ENCODE data around the gene ATG7. TPM values are rescaled to one million over a fixed set of nuclear protein-coding genes. Genes with fewer than 3 reads are reported as not detected.

ATG7 gene
- total and polyA plus RNA-seq, 5 donors from 2014 or later = 13.4 to 42.2 (median 15.3) TPM

GRCh38 chr3:11447584-11448200 is 175.5 kb downstream of the ATG7 start:
- Histone ChIP-seq H3K36me3 (ENCODE audit: control insufficient read depth, insufficient read depth, low read length) (peaks cover 5% of the 10 kb centered on the region), H3K27ac (ENCODE audit: insufficient read depth, low read length, poor library complexity, severe bottlenecking) (no peak overlapping the region), H3K9me3 (ENCODE audit: control insufficient read depth in 2 of 2, low read length in 2 of 2) (no peaks in the 10 kb centered on the region), H3K27me3 (ENCODE audit: control insufficient read depth, insufficient read depth, low read length) (no peaks in the 10 kb centered on the region), H3K4me1 (ENCODE audit: control insufficient read depth, insufficient read depth, low read length, poor library complexity, severe bottlenecking) (no peaks in the 10 kb centered on the region), H3K4me3 (ENCODE audit: low read depth, low read length) (no peak overlapping the region)
- Mint-ChIP-seq H3K36me3 (peaks cover 52% of the 10 kb centered on the region), H3K4me1 (peaks cover 0 to 5% (median 1%) of the 10 kb centered on the region in 4 donors), H3K9me3 (peaks cover 0 to 4% (median 0%) of the 10 kb centered on the region in 7 donors), H3K4me3 (no peak overlapping the region), H3K27me3 (no peaks in the 10 kb centered on the region), H3K27ac (peak overlapping the region in 1 of 3 donors; percentile 84)
- DNase-seq (no peak), ATAC-seq (ENCODE audit: low read depth in 2 of 2) (no peak)

DNA sequence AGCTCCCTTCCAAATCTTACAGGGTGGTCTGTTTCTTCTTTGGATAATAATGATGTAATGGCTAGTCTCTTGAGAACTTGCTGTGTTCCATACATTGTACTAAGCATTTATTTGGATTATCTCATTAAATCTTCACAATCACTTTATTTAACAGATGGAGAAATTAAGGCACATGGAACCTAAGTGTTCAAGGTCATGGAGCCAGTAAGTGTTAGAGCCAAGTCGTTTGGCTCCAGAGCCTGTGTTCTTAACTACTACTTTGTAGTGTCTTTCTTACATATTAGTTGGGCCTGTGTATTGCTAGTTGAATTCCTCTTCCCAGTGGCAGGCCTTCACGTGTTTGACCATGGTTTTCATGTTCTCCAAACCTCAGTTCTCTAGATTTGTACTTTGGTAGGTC is 177.8 kb downstream of the ATG7 start:
- no peak for DNase-seq
- peaks cover 0 to 3% (median under 1%) of the 10 kb centered on the region in 4 donors for H3K4me1 Mint-ChIP-seq
- H3K27ac Mint-ChIP-seq = no peak overlapping the region
- H3K9me3 ChIP-seq (ENCODE audit: control insufficient read depth in 2 of 2, low read length in 2 of 2) = no peaks in the 10 kb centered on the region
- H3K36me3 Mint-ChIP-seq = peaks cover 34% of the 10 kb centered on the region
- ATAC-seq (ENCODE audit: low read depth in 2 of 2) = no peak
- H3K4me3 Mint-ChIP-seq = no peak overlapping the region
- H3K27me3 Mint-ChIP-seq = no peaks in the 10 kb centered on the region
- H3K4me3 ChIP-seq (ENCODE audit: low read depth, low read length) = no peak overlapping the region
- no peak overlapping the region for H3K27ac ChIP-seq (ENCODE audit: insufficient read depth, low read length, poor library complexity, severe bottlenecking)
- H3K36me3 ChIP-seq (ENCODE audit: control insufficient read depth, insufficient read depth, low read length) = peaks cover 2% of the 10 kb centered on the region
- H3K9me3 Mint-ChIP-seq = peaks cover 0 to 2% (median 0%) of the 10 kb centered on the region in 7 donors
- no peaks in the 10 kb centered on the region for H3K4me1 ChIP-seq (ENCODE audit: control insufficient read depth, insufficient read depth, low read length, poor library complexity, severe bottlenecking)
- H3K27me3 ChIP-seq (ENCODE audit: control insufficient read depth, insufficient read depth, low read length) = no peaks in the 10 kb centered on the region

DNA sequence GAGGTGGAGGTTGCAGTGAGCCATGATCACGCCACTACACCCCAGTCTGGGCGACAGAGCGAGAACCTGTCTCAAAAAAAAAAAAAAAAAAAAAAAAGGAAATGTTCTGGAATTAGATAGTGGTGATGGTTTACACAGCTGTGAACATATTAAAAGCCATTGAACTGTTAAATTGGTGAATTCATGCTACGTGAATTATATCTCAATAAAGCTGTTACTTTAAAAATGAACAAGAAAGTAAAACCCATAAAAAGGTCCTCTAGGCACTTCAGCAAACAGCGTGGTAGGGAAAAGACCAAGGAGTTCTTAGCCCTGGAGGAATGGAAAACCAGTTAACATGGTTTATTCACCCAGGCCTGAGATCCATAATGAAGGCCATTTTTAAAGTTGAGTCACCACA is 180.1 kb downstream of the ATG7 start:
- Mint-ChIP-seq H3K4me3 (no peak overlapping the region), H3K27me3 (no peaks in the 10 kb centered on the region), H3K4me1 (peaks cover 0 to 3% (median under 1%) of the 10 kb centered on the region in 4 donors), H3K9me3 (peaks cover 0 to 2% (median 0%) of the 10 kb centered on the region in 7 donors), H3K27ac (no peak overlapping the region), H3K36me3 (peaks cover 20% of the 10 kb centered on the region)
- no peak for DNase-seq
- no peaks in the 10 kb centered on the region for H3K36me3 ChIP-seq (ENCODE audit: control insufficient read depth, insufficient read depth, low read length)
- no peak overlapping the region for H3K4me3 ChIP-seq (ENCODE audit: low read depth, low read length)
- H3K27me3 ChIP-seq (ENCODE audit: control insufficient read depth, insufficient read depth, low read length) = no peaks in the 10 kb centered on the region
- no peak overlapping the region for H3K27ac ChIP-seq (ENCODE audit: insufficient read depth, low read length, poor library complexity, severe bottlenecking)
- H3K9me3 ChIP-seq (ENCODE audit: control insufficient read depth in 2 of 2, low read length in 2 of 2) = no peaks in the 10 kb centered on the region
- ATAC-seq (ENCODE audit: low read depth in 2 of 2) = no peak
- H3K4me1 ChIP-seq (ENCODE audit: control insufficient read depth, insufficient read depth, low read length, poor library complexity, severe bottlenecking) = no peaks in the 10 kb centered on the region

DNA sequence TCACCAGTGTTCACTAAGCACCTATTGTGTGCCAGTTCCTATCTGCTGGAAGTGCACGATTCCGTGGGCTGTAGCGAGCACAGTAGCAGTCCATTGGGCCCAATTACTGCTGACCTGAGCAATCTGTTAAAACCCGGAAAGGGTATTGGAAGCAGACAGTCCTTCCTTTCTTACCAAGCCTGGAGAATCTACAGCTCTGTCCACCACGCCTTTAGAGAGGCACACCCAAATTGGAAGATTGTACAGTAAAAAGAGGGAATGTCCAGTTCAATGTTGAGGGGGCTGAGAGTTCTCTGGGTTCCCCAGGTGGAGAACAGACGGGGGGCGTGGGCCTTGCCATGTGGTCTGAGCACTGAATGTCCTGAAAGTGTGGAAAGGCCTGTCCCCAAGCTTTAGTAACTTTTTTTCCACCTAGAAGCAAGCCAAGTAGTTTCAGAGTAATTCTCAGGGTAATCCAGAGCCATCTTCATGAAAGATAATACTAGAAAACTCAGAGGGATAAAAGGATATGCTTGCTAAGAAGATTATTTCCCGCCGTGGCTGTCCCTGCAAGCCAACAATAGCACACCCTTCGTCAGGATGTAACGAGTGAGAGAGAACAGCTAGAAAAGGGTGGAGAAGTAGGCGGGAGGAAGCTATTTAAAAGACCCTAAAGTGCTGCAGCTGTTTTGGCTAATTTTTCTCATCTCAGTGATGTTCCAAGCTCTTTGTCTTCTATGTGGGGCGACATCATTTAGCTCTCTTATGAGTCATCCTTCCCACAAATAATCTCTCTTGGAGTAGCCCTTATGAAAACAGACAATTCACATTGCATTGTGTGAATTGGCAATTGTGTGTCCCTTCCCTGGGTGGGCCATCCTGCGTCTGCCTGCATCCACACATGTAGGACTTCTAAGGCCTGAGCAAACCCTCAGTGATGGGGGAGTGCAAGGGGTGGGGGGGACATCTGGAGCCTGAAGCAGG is 181.0 kb downstream of the ATG7 start:
- ATAC-seq (ENCODE audit: low read depth in 2 of 2) = no peak
- DNase-seq = no peak
- peaks cover 17% of the 10 kb centered on the region for H3K36me3 Mint-ChIP-seq
- H3K9me3 ChIP-seq (ENCODE audit: control insufficient read depth in 2 of 2, low read length in 2 of 2) = no peaks in the 10 kb centered on the region
- H3K27ac Mint-ChIP-seq = no peak overlapping the region
- H3K4me3 ChIP-seq (ENCODE audit: low read depth, low read length) = no peak overlapping the region
- no peaks in the 10 kb centered on the region for H3K27me3 Mint-ChIP-seq
- H3K4me1 ChIP-seq (ENCODE audit: control insufficient read depth, insufficient read depth, low read length, poor library complexity, severe bottlenecking) = no peaks in the 10 kb centered on the region
- H3K4me1 Mint-ChIP-seq = peaks cover 0 to 3% (median under 1%) of the 10 kb centered on the region in 4 donors
- no peaks in the 10 kb centered on the region for H3K27me3 ChIP-seq (ENCODE audit: control insufficient read depth, insufficient read depth, low read length)
- peaks cover 0 to 2% (median 0%) of the 10 kb centered on the region in 7 donors for H3K9me3 Mint-ChIP-seq
- no peak overlapping the region for H3K4me3 Mint-ChIP-seq
- H3K27ac ChIP-seq (ENCODE audit: insufficient read depth, low read length, poor library complexity, severe bottlenecking) = no peak overlapping the region
- H3K36me3 ChIP-seq (ENCODE audit: control insufficient read depth, insufficient read depth, low read length) = no peaks in the 10 kb centered on the region

- H3K27ac ChIP-seq (ENCODE audit: insufficient read depth, low read length, poor library complexity, severe bottlenecking) = no peak overlapping the region
Measured at GRCh38 chr3:11455956-11456355, 183.8 kb downstream of the ATG7 start.

GRCh38 chr3:11457135-11457534 is 184.9 kb downstream of the ATG7 start:
- Mint-ChIP-seq H3K27ac (no peak overlapping the region), H3K36me3 (peaks cover 5% of the 10 kb centered on the region), H3K27me3 (no peaks in the 10 kb centered on the region), H3K4me1 (peaks cover 0 to 3% (median under 1%) of the 10 kb centered on the region in 4 donors), H3K9me3 (no peaks in the 10 kb centered on the region), H3K4me3 (no peak overlapping the region)
- no peak for ATAC-seq (ENCODE audit: low read depth in 2 of 2)
- H3K27me3 ChIP-seq (ENCODE audit: control insufficient read depth, insufficient read depth, low read length) = no peaks in the 10 kb centered on the region
- no peak overlapping the region for H3K4me3 ChIP-seq (ENCODE audit: low read depth, low read length)
- H3K36me3 ChIP-seq (ENCODE audit: control insufficient read depth, insufficient read depth, low read length) = no peaks in the 10 kb centered on the region
- H3K27ac ChIP-seq (ENCODE audit: insufficient read depth, low read length, poor library complexity, severe bottlenecking) = no peak overlapping the region
- DNase-seq = no peak
- no peaks in the 10 kb centered on the region for H3K4me1 ChIP-seq (ENCODE audit: control insufficient read depth, insufficient read depth, low read length, poor library complexity, severe bottlenecking)
- no peaks in the 10 kb centered on the region for H3K9me3 ChIP-seq (ENCODE audit: control insufficient read depth in 2 of 2, low read length in 2 of 2)

More at GRCh38 chr3:11455956-11456355, 183.8 kb downstream of the ATG7 start:
- H3K4me3 ChIP-seq (ENCODE audit: low read depth, low read length) = no peak overlapping the region
- Mint-ChIP-seq H3K36me3 (peaks cover 5% of the 10 kb centered on the region), H3K27me3 (no peaks in the 10 kb centered on the region), H3K4me1 (peaks cover 0 to 2% (median under 1%) of the 10 kb centered on the region in 4 donors), H3K9me3 (no peaks in the 10 kb centered on the region), H3K4me3 (no peak overlapping the region), H3K27ac (no peak overlapping the region)
- no peaks in the 10 kb centered on the region for H3K9me3 ChIP-seq (ENCODE audit: control insufficient read depth in 2 of 2, low read length in 2 of 2)
- H3K27me3 ChIP-seq (ENCODE audit: control insufficient read depth, insufficient read depth, low read length) = no peaks in the 10 kb centered on the region
- H3K4me1 ChIP-seq (ENCODE audit: control insufficient read depth, insufficient read depth, low read length, poor library complexity, severe bottlenecking) = no peaks in the 10 kb centered on the region
- no peak for ATAC-seq (ENCODE audit: low read depth in 2 of 2)
- DNase-seq = no peak
- no peaks in the 10 kb centered on the region for H3K36me3 ChIP-seq (ENCODE audit: control insufficient read depth, insufficient read depth, low read length)

DNA sequence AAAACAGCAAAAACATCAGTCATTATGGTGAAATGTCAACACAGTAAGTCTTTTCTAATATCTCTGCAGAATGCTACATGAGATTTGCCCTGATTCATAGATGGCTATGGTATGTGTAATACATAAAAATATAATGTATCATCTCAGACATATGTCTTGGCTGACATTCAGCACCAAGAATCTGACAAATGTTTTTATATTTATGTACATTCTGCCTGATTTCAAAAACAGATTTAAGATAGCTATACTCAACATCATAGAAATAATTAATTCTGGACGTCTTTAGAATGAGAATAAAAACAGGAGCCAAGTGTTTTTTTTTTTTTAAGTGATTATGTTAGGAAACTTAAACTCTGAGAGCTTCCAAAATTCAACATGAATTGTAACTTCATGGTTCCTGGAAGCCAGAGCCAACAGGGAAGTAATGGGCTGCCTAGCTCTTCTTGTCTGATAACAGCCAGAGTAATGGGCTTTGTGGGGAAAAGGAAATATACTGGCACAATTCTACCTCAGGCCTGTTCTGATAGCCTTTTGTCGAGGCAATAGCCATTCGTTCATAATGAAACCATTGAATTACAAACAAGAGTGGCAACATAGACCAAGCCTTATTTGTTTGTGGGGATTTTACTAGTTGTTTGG is 187.1 kb downstream of the ATG7 start:
- DNase-seq = no peak
- Histone ChIP-seq H3K9me3 (ENCODE audit: control insufficient read depth in 2 of 2, low read length in 2 of 2) (no peaks in the 10 kb centered on the region), H3K27ac (ENCODE audit: insufficient read depth, low read length, poor library complexity, severe bottlenecking) (no peak overlapping the region), H3K36me3 (ENCODE audit: control insufficient read depth, insufficient read depth, low read length) (no peaks in the 10 kb centered on the region), H3K4me1 (ENCODE audit: control insufficient read depth, insufficient read depth, low read length, poor library complexity, severe bottlenecking) (no peaks in the 10 kb centered on the region), H3K4me3 (ENCODE audit: low read depth, low read length) (no peak overlapping the region), H3K27me3 (ENCODE audit: control insufficient read depth, insufficient read depth, low read length) (no peaks in the 10 kb centered on the region)
- Mint-ChIP-seq H3K36me3 (peaks cover 5% of the 10 kb centered on the region), H3K27ac (no peak overlapping the region), H3K4me1 (peaks cover 0 to 4% (median under 1%) of the 10 kb centered on the region in 4 donors), H3K4me3 (no peak overlapping the region), H3K27me3 (no peaks in the 10 kb centered on the region), H3K9me3 (no peaks in the 10 kb centered on the region)
- no peak for ATAC-seq (ENCODE audit: low read depth in 2 of 2)
